ENCODE data around the gene ZNF800.

The ZNF800 gene

GRCh38 chr7:127390186-127390816, 2.2 kb downstream of the ZNF800 start:
- DNase-seq (ENCODE audit: low read depth in 2 of 2) = no peak

GRCh38 chr7:127389321-127389720, 3.2 kb downstream of the ZNF800 start:
- DNase-seq (ENCODE audit: low read depth in 2 of 2) = no peak

- DNase-seq (ENCODE audit: low read depth in 2 of 2) = no peak
Observed at GRCh38 chr7:127387974-127388373, 4.5 kb downstream of the ZNF800 start.

DNA sequence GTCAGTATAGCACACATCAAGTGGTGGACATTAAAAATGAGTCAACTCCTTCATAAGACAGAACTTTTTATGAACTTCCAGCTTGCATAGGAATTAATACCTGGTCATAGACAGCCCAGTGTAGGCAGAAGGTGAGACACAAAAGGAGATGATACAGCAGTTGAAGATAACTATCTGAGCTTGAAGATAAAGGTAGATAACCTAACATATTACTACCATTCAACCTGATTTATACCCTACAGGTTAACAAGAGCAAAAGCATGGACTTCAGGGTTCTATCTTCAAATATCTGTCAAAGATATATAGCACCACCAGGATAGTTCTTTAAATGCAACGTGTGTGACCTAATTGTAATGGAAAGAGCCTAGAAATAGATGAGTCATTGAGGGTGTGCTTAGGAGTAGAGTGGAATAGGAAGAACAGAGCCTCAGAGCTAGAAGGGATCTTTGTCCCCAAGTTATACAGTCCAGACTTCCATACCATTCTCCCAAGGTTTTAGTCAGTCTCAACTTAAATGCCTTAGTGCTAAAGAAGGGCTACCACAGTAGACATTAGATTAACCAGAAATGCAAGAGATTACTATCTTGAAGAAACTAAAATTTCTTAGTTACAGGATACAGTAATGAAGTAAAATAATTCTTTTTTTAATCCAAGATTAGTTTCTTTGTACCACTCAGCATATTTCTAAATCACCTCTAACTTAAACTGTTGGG, 9.2 kb downstream of the ZNF800 start:
- DNase-seq (ENCODE audit: low read depth in 2 of 2) = no peak

DNA sequence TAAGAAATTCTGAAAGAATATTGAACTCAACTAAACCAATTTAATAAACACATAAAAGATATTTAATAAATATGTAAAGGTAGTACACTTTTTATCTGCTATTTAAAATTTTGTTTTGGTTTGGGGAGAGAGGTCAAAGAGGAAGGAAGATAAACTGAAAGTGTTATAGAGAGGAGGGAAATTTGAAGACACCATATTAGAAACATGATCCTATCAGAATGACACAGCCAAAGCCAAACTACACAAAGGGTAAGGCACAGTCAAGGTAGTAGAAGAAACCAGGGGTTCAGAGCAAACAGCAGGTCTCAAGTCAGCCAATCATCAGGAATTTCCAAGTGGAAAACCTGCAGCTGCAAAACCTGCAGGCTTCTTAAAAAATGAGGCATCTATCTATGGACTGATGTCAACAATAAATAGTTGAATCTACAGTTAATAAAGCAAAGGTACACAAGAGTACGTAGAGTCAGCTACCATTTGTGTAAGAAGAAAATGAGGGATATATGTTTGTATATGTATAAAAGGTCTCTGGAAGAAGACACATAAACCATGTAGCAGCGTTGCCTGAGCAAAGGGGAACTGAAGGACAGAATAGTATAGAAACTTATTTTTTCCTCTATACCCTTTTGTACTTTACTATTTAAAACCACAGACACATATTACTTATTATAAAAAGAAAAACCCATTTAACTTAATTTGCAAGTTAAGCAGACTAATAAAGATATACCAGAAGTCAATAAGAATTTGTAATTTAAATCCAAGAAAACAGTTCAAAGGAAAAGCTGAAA, 10.0 kb downstream of the ZNF800 start:
- DNase-seq (ENCODE audit: low read depth in 2 of 2) = no peak

- no peak for DNase-seq (ENCODE audit: low read depth in 2 of 2)
Observed at GRCh38 chr7:127380479-127380878, 12.0 kb downstream of the ZNF800 start.

DNA sequence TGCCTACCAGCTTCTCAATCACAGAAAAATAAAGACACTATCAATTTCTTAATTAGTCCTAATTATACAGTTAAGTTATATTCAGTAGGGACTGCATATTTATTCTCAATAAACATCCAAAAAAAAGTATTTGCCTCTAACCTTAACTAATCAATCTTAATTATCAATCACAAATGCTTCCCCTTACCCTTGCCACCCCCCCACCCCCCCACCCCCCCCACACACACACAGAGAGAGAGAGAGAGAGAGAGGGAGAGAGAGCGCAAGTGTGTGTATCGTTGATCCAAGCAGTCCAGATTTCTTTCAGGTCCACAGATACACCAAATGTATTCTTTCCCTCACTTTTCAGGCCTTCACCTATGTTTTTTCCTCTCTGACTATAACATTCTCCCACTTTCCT, 12.9 kb downstream of the ZNF800 start:
- DNase-seq (ENCODE audit: low read depth in 2 of 2) = no peak

DNA sequence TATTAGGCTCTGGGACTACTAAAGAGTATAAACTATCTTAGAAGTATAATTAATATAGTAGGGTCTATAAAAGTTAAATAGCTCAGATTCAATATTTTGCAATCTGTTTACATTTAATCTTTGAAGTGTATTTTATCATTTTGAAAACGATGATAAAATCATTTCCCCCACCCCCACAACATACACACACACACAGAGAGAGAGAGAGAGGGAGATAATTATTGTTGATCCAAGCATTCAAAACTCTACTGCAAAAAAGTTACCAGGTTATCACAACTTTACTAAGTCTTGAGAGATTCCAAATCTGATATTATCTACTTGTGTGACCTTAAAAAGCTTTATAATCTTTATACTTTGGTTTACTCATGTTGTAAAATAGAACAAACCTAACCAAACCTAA, 14.0 kb downstream of the ZNF800 start:
- DNase-seq (ENCODE audit: low read depth in 2 of 2) = no peak

GRCh38 chr7:127377425-127377824, 15.1 kb downstream of the ZNF800 start:
- DNase-seq (ENCODE audit: low read depth in 2 of 2) = no peak

DNA sequence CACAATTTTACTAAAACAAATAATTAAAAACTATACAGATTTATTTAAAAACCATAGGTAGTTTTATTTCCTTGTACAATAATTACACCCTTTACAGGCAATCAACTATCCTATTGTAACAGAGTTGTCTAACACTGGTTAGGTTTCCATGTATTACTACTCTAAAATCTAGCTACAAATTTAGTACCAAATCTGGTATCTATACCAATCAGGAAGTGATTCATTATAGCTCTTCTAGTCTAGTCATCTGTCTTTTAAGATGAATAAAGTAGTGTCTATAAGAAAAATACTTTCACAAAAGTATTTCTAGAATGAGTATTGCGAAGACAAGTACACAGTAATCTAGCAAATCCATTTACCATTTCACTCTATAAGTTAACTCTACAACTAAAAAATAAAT, 16.9 kb downstream of the ZNF800 start:
- no peak for DNase-seq (ENCODE audit: low read depth in 2 of 2)

- DNase-seq (ENCODE audit: low read depth in 2 of 2) = no peak
Observed at GRCh38 chr7:127367679-127368078, 24.8 kb downstream of the ZNF800 start.

- DNase-seq (ENCODE audit: low read depth in 2 of 2) = no peak
Observed at GRCh38 chr7:127366680-127367079, 25.8 kb downstream of the ZNF800 start.

DNA sequence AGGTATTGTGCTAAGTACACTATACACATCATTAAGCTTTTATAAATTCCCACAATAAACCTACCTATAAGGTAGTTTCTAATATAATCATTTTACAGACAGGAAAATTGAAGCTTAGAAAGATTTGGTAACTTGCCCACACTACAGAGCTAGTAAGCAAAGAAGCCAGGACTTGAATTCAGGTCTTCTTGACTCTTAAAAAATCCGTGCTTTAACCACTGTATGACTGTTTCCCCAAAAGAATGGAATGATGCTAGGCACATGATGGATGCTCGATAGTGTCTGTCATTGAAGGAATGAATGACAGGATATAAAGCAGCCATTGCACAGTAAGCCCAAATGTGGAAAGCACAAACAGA, 26.6 kb downstream of the ZNF800 start:
- DNase-seq (ENCODE audit: low read depth in 2 of 2) = no peak

GRCh38 chr7:127365164-127365956, 27.1 kb downstream of the ZNF800 start:
- DNase-seq (ENCODE audit: low read depth in 2 of 2) = no peak

DNA sequence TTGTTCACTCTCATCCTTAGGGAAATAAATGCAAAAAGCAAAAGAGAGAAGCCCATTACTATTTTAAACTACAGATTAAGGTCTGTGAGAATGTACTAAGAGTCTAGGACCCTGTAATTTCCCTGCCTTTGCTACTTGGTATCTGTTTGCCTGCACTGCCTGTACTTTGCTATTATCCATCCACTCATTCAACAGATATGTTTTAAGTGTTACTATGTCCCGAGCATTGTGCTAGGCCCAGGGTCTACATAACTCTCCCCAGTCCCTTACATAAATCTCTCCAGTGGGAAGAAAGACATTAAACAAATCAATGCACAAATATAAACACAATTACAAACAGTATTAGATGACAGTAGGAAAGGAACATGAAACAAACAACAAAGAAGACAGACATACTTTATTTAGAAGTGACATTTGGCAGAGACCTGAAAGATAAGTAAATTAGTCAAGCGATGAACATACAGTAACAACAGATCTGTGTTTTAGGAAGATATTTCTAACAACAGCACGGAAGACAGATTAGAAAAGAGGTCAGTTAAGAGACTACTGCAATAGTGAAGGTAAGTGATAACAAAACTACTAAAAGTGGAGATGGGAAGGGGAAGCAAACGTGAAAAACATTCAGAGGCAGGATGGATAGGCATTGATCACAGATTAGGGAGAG, 30.0 kb downstream of the ZNF800 start:
- DNase-seq (ENCODE audit: low read depth in 2 of 2) = no peak

DNA sequence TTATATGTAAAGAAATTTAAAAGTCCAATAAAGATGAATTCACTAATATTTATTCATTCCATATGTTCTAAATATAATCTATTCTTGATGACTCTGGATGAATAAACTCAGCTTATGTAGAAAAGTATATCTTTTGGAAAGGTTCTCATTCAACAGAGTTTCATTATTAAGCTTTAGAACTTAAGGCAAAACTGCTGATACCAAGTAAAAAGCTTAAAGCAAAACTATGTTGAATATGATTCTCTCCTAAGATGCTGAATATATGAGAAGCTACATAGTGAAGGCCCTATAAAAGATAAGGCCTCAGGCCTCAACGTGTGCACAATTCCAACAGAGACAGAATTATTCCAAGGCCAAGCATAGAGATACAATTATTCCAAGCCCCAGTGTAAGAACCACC, 30.8 kb downstream of the ZNF800 start:
- DNase-seq (ENCODE audit: low read depth in 2 of 2) = no peak

DNA sequence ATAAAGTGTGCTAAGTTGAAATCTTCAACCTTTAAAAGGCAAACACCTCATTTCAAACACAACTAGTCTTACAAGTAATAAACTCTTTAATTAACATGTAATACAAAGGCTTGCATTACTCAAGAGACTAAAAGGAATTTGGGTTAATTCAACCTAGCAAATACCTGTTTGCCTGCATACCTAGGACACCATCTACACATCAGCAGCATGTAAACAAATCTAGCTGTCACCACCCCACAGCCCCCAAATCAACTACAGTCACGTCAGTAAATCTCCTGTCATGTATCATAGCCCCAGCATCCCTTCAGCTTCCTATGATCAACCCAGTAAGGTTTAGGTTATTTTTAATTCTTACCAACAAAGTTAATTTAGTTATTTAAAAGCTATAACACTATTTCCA, 33.5 kb downstream of the ZNF800 start:
- no peak for DNase-seq (ENCODE audit: low read depth in 2 of 2)

- no peak for DNase-seq (ENCODE audit: low read depth in 2 of 2)
Observed at GRCh38 chr7:127353897-127354296, 38.6 kb downstream of the ZNF800 start.

GRCh38 chr7:127350586-127350985, 41.9 kb downstream of the ZNF800 start:
- no peak for DNase-seq (ENCODE audit: low read depth in 2 of 2)

GRCh38 chr7:127349881-127350280, 42.6 kb downstream of the ZNF800 start:
- no peak for DNase-seq (ENCODE audit: low read depth in 2 of 2)

DNA sequence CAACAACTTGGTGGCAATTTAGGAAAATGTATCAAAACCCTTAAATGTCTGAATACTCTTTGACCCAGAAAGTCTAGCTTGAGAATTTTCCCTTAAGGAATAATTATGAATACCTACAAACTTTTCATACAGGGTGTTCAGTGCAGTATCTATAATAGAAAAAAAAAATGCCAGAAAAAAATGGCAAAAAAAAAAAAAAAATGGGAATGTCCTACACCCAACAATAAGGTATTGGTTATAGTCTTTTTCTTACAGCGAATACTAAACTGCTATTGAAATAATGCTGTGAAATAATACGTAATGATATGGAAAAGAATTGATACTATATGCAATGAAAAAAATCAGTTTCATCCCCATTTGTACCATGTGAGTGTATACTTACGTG, 44.3 kb downstream of the ZNF800 start:
- no peak for DNase-seq (ENCODE audit: low read depth in 2 of 2)
